PFSK-1 (cell line): ENCODE results near the gene NARF.

Experiments
- POLR2AphosphoS5 ChIP-seq: IDR thresholded peaks from 2 replicates; pipeline ENCODE4 v1.6.1; 2012; ENCODE audit warnings: low read depth, mild to moderate bottlenecking, control low read depth, low read length, moderate library complexity
- TAF1 ChIP-seq: IDR thresholded peaks from 2 replicates; pipeline ENCODE4 v1.6.1; 2012; ENCODE audit warnings: low read length, control low read depth, borderline replicate concordance; ENCODE audit not compliant: insufficient read depth

DNA sequence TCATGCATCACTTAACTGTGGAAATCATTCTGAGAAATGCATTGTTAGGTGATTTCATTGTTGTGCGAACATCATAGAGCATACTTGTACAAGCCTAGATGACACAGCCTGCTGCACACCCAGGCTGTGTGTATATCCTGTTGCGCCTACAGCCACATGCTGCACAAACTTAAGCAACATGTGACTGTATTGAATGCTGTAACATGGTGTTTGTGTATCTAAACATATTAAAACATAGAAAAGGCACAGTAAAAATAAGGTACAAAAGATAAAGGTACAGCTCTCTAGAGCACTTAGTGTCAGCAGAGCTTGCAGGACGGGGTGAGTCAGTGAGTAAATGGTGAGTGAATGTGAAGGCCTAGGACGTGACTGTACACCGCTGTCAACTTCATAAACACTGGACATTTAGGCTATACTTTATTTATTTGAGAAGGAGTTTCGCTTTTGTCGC is 72.9 kb downstream of the NARF start:
- TF ChIP-seq POLR2AphosphoS5 (no peak), TAF1 (no peak)
